PFSK-1 (cell line): ENCODE data around the gene KLHDC7A.

Experiments
- FOXP2 ChIP-seq: optimal IDR thresholded peaks from 2 replicates; pipeline ENCODE3; 2011; ENCODE audit warnings: borderline replicate concordance, control low read depth, inconsistent platforms; ENCODE audit not compliant: insufficient read depth; ENCODE audit errors: extremely low read length, extremely low read depth
- POLR2AphosphoS5 ChIP-seq: IDR thresholded peaks from 2 replicates; pipeline ENCODE4 v1.6.1; 2012; ENCODE audit warnings: low read depth, mild to moderate bottlenecking, control low read depth, low read length, moderate library complexity
- REST ChIP-seq, 2 experiments: IDR thresholded peaks; 2 replicates each; pipeline versions ENCODE4 v1.6.1 to v1.8.0; 2011 to 2012; ENCODE audit warnings: low read depth in 2 of 2, low read length in 2 of 2, control low read depth in 1 of 2, inconsistent platforms in 1 of 2, mild to moderate bottlenecking in 1 of 2, moderate library complexity in 1 of 2; ENCODE audit not compliant: insufficient read depth in 1 of 2
- SIN3A ChIP-seq: IDR thresholded peaks from 2 replicates; pipeline ENCODE4 v1.6.1; 2012; ENCODE audit warnings: mild to moderate bottlenecking, low read length, moderate library complexity, borderline replicate concordance; ENCODE audit not compliant: insufficient read depth
- TAF1 ChIP-seq: IDR thresholded peaks from 2 replicates; pipeline ENCODE4 v1.6.1; 2012; ENCODE audit warnings: low read length, control low read depth, borderline replicate concordance; ENCODE audit not compliant: insufficient read depth

KLHDC7A gene

GRCh38 chr1:18481921-18482701 lies 1.4 kb downstream of the KLHDC7A start:
- TF ChIP-seq FOXP2 (no peak), SIN3A (no peak), REST (IDR thresholded peaks at IDR 0.05; ENCODE audit: insufficient read depth in 1 of 2, low read depth in 2 of 2, low read length in 2 of 2) (no peak), TAF1 (no peak), POLR2AphosphoS5 (no peak)

GRCh38 chr1:18482721-18483425 lies 2.1 kb downstream of the KLHDC7A start:
- no peak for TF ChIP-seq FOXP2
- TF ChIP-seq TAF1 = no peak
- TF ChIP-seq POLR2AphosphoS5 = no peak
- TF ChIP-seq REST (IDR thresholded peaks at IDR 0.05; ENCODE audit: insufficient read depth in 1 of 2, low read depth in 2 of 2, low read length in 2 of 2) = no peak
- TF ChIP-seq SIN3A = no peak

GRCh38 chr1:18484276-18484675 lies 3.5 kb downstream of the KLHDC7A start:
- TF ChIP-seq FOXP2 (no peak), SIN3A (no peak), REST (IDR thresholded peaks at IDR 0.05; ENCODE audit: insufficient read depth in 1 of 2, low read depth in 2 of 2, low read length in 2 of 2) (no peak), POLR2AphosphoS5 (no peak), TAF1 (no peak)

- TF ChIP-seq SIN3A = no peak
- no peak for TF ChIP-seq FOXP2
- no peak for TF ChIP-seq TAF1
- TF ChIP-seq POLR2AphosphoS5 = no peak
- no peak for TF ChIP-seq REST (IDR thresholded peaks at IDR 0.05; ENCODE audit: insufficient read depth in 1 of 2, low read depth in 2 of 2, low read length in 2 of 2)
Measured at GRCh38 chr1:18484721-18485120, 4.0 kb downstream of the KLHDC7A start.
